ENCODE results near the gene RASAL2. TPM values are rescaled to one million over a fixed set of nuclear protein-coding genes. Genes with fewer than 3 reads are reported as not detected.

RASAL2 gene
- total RNA-seq, 2 donors from 2014 or later: 9.9 to 20.4 TPM

DNA sequence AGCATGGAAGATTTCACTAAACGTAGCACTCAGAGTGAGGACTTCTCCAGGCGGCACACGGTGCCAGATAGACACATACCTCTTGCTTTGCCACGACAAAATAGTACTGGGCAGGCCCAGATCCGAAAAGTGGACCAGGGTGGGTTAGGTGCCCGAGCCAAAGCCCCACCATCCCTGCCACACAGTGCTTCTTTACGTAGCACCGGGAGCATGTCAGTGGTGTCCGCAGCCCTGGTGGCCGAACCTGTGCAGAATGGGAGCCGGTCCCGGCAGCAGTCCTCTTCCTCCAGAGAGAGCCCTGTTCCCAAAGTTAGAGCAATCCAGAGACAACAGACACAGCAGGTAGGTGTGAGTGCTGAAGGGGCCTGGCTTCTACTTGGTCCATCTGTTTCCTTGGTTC is 364.3 kb downstream of the RASAL2 start:
- Histone ChIP-seq H3K36me3 (replicated peaks in 1 of 2; ENCODE audit: insufficient read depth in 1 of 2, low read depth in 2 of 2) (peaks cover 0 to 2% of the 10 kb centered on the region in 2 donors), H3K4me3 (no peak overlapping the region), H3K4me1 (no peaks in the 10 kb centered on the region), H3K27ac (no peak overlapping the region), H3K9me3 (no peaks in the 10 kb centered on the region), H3K27me3 (no peaks in the 10 kb centered on the region)
- no peak for ATAC-seq
- no peak for TF ChIP-seq POLR2A (IDR thresholded peaks at IDR 0.05)
- TF ChIP-seq, protein P1, sequence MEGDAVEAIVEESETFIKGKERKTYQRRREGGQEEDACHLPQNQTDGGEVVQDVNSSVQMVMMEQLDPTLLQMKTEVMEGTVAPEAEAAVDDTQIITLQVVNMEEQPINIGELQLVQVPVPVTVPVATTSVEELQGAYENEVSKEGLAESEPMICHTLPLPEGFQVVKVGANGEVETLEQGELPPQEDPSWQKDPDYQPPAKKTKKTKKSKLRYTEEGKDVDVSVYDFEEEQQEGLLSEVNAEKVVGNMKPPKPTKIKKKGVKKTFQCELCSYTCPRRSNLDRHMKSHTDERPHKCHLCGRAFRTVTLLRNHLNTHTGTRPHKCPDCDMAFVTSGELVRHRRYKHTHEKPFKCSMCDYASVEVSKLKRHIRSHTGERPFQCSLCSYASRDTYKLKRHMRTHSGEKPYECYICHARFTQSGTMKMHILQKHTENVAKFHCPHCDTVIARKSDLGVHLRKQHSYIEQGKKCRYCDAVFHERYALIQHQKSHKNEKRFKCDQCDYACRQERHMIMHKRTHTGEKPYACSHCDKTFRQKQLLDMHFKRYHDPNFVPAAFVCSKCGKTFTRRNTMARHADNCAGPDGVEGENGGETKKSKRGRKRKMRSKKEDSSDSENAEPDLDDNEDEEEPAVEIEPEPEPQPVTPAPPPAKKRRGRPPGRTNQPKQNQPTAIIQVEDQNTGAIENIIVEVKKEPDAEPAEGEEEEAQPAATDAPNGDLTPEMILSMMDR (IDR thresholded peaks at IDR 0.05): no peak
- intact Hi-C loops (cut with DNase I): no loop called here
- DNase-seq: no peak
- 92 to 95% methylated on average over 7 to 12 of the region's 12 CpGs for WGBS, 2 donors

GRCh38 chr1:178461104-178461503 is 367.2 kb downstream of the RASAL2 start:
- no peaks in the 10 kb centered on the region for H3K27me3 ChIP-seq
- no peak for ATAC-seq
- no peak overlapping the region for H3K4me3 ChIP-seq
- no peak for TF ChIP-seq POLR2A (IDR thresholded peaks at IDR 0.05)
- TF ChIP-seq, protein P1 (IDR thresholded peaks at IDR 0.05): no peak
- DNase-seq: no peak
- H3K9me3 ChIP-seq: no peaks in the 10 kb centered on the region
- intact Hi-C loops (cut with DNase I): no loop called here
- peaks cover 0 to 2% of the 10 kb centered on the region in 2 donors for H3K36me3 ChIP-seq (replicated peaks in 1 of 2; ENCODE audit: insufficient read depth in 1 of 2, low read depth in 2 of 2)
- H3K27ac ChIP-seq: peak overlapping the region in 1 of 4 donors; percentile 41
- WGBS, 2 donors: 78 to 83% methylated on average over 2 of the region's 2 CpGs
- H3K4me1 ChIP-seq: no peaks in the 10 kb centered on the region

GRCh38 chr1:178461701-178462100 is 367.8 kb downstream of the RASAL2 start:
- intact Hi-C loops (cut with DNase I): no loop called here
- Histone ChIP-seq H3K27ac (no peak overlapping the region), H3K4me3 (no peak overlapping the region), H3K4me1 (no peaks in the 10 kb centered on the region), H3K36me3 (replicated peaks in 1 of 2; ENCODE audit: insufficient read depth in 1 of 2, low read depth in 2 of 2) (peaks cover 0 to 2% of the 10 kb centered on the region in 2 donors), H3K9me3 (no peaks in the 10 kb centered on the region), H3K27me3 (no peaks in the 10 kb centered on the region)
- ATAC-seq (peak; percentile 33), DNase-seq (no peak)
- TF ChIP-seq, protein P1 (IDR thresholded peaks at IDR 0.05): no peak
- TF ChIP-seq POLR2A (IDR thresholded peaks at IDR 0.05): no peak
- 53 to 70% methylated on average over 4 of the region's 4 CpGs for WGBS, 2 donors

DNA sequence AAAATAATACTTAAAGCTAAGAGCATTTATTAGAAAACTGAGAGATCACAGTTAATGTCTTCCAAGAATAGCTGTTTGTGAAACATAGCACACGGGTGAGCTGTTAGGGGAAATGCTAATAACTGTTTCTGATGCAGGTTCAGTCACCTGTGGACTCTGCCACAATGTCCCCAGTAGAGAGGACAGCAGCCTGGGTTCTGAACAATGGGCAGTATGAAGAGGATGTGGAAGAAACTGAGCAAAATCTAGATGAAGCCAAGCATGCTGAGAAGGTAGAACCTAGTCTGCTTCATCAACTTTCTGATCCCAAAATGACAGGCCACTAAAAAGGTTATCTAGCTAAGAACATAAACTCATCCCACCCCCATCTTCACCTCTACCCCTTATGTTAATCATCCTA is 370.2 kb downstream of the RASAL2 start:
- Histone ChIP-seq H3K27me3 (no peaks in the 10 kb centered on the region), H3K9me3 (no peaks in the 10 kb centered on the region), H3K27ac (no peak overlapping the region), H3K4me1 (no peaks in the 10 kb centered on the region), H3K4me3 (no peak overlapping the region), H3K36me3 (replicated peaks in 1 of 2; ENCODE audit: insufficient read depth in 1 of 2, low read depth in 2 of 2) (no peaks in the 10 kb centered on the region)
- intact Hi-C loops (cut with DNase I): no loop called here
- DNase-seq: no peak
- no peak for ATAC-seq
- whole genome bisulfite sequencing, 2 donors: 29 to 72% methylated on average over 1 of the region's 1 CpG
- TF ChIP-seq, protein P1 (IDR thresholded peaks at IDR 0.05): no peak
- no peak for TF ChIP-seq POLR2A (IDR thresholded peaks at IDR 0.05)

GRCh38 chr1:178464566-178464965 is 370.7 kb downstream of the RASAL2 start:
- no peak overlapping the region for H3K4me3 ChIP-seq
- TF ChIP-seq, protein P1 (IDR thresholded peaks at IDR 0.05): no peak
- no peak for TF ChIP-seq POLR2A (IDR thresholded peaks at IDR 0.05)
- no peaks in the 10 kb centered on the region for H3K9me3 ChIP-seq
- ATAC-seq (no peak), DNase-seq (no peak)
- no peak overlapping the region for H3K27ac ChIP-seq
- no peaks in the 10 kb centered on the region for H3K27me3 ChIP-seq
- no peaks in the 10 kb centered on the region for H3K4me1 ChIP-seq
- no peaks in the 10 kb centered on the region for H3K36me3 ChIP-seq (replicated peaks in 1 of 2; ENCODE audit: insufficient read depth in 1 of 2, low read depth in 2 of 2)
- intact Hi-C loops (cut with DNase I): no loop called here
